ENCODE data around the gene SLC12A5. TPM values are rescaled to one million over a fixed set of nuclear protein-coding genes. Genes with fewer than 3 reads are reported as not detected.

Gene SLC12A5
- not detected in 2 replicates for total RNA-seq

GRCh38 chr20:46028772-46029371 lies at the start of gene SLC12A5:
SLC12A5 (plus strand) TSS chr20:46029215; CDS start chr20:46029345, 130 bp downstream.

GRCh38 chr20:46089417-46090388 lies 60.7 kb downstream of the SLC12A5 start, which contains the start of gene NCOA5:
NCOA5 (minus strand) TSS chr20:46089962; CDS start chr20:46079424, 10,538 bp downstream.

Other genes with a start within 250 kb of the SLC12A5 start
- not detected in 2 replicates for gene WFDC3, start 237.3 kb upstream of the SLC12A5 start, total RNA-seq
- 23.3 and 25.9 TPM in 2 replicates for gene DNTTIP1, start 237.3 kb upstream of the SLC12A5 start, total RNA-seq
- gene UBE2C, start 216.6 kb upstream of the SLC12A5 start, total RNA-seq = 3.7 and 10.7 TPM in 2 replicates
- 1.9 TPM in 1 of 2 replicates, not detected in the other for gene TNNC2, start 201.9 kb upstream of the SLC12A5 start, total RNA-seq
- gene SNX21, start 195.4 kb upstream of the SLC12A5 start, total RNA-seq = 71.0 and 101 TPM in 2 replicates
- 22.9 and 27.6 TPM in 2 replicates for gene ACOT8, start 171.8 kb upstream of the SLC12A5 start, total RNA-seq
- 2.2 and 2.7 TPM in 2 replicates for gene ZSWIM3, start 171.6 kb upstream of the SLC12A5 start, total RNA-seq
- gene ZSWIM1, start 148.0 kb upstream of the SLC12A5 start, total RNA-seq = 8.3 and 11.1 TPM in 2 replicates
- 0.54 and 1.7 TPM in 2 replicates for gene SPATA25, start 141.6 kb upstream of the SLC12A5 start, total RNA-seq
- 4.5 and 5.3 TPM in 2 replicates for gene NEURL2, start 138.0 kb upstream of the SLC12A5 start, total RNA-seq
- 142 and 151 TPM in 2 replicates for gene CTSA, start 137.9 kb upstream of the SLC12A5 start, total RNA-seq
- gene PLTP, start 117.1 kb upstream of the SLC12A5 start, total RNA-seq = 432 and 477 TPM in 2 replicates
- 12.4 and 16.3 TPM in 2 replicates for gene PCIF1, start 94.5 kb upstream of the SLC12A5 start, total RNA-seq
- gene ZNF335, start 57.0 kb upstream of the SLC12A5 start, total RNA-seq = 7.6 and 9.4 TPM in 2 replicates
- 0.12 TPM in 1 of 2 replicates, not detected in the other for gene MMP9, start 20.3 kb upstream of the SLC12A5 start, total RNA-seq
- gene NCOA5, start 60.7 kb downstream of the SLC12A5 start, total RNA-seq = 20.2 and 24.6 TPM in 2 replicates
- 13.5 and 14.2 TPM in 2 replicates for gene CD40, start 89.1 kb downstream of the SLC12A5 start, total RNA-seq

Measured in cardiac ventricle fibroblast (primary cell).